Dermis blood vessel endothelial cell (primary cell): ENCODE measurements around the gene CDC42EP3. TPM values are rescaled to one million over a fixed set of nuclear protein-coding genes. Genes with fewer than 3 reads are reported as not detected.

Experiments
- DNase-seq: peaks from one replicate; pipeline ENCODE4 v3.0.0; 2010
- total RNA-seq: library from RNA; depleted of rRNA; stranded (reverse); fragments of >200 nt; gene quantifications from 2 replicates; pipeline ENCODE4 v1.2.3, GENCODE V29; 2014

The CDC42EP3 gene
- total RNA-seq, 1 donor from 2014 or later = 21.3 TPM

GRCh38 chr2:37683921-37684780 is 12.7 kb upstream of the CDC42EP3 start:
- no peak for DNase-seq

DNA sequence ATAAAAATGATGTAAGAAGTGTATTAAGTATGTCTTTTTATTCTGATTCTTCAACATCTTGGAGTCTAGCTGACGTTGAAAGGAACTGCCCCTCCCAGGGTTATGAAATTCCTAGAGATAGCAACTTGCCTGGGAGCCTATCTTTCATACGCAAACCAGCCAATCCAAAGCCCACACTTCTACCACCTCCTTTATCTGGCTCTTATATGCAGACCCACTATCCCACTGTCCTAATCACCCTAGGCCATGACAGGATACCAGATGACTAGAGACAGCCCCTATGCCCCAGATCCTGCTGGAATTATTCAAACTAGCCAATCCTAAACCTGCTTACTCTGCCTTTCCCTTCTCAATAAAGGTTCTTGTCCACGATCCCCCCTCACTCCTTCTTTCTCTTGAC is 11.8 kb upstream of the CDC42EP3 start:
- DNase-seq = no peak

GRCh38 chr2:37682473-37682872 is 11.0 kb upstream of the CDC42EP3 start:
- no peak for DNase-seq

- no peak for DNase-seq
Observed at GRCh38 chr2:37681587-37681986, 10.1 kb upstream of the CDC42EP3 start.

DNA sequence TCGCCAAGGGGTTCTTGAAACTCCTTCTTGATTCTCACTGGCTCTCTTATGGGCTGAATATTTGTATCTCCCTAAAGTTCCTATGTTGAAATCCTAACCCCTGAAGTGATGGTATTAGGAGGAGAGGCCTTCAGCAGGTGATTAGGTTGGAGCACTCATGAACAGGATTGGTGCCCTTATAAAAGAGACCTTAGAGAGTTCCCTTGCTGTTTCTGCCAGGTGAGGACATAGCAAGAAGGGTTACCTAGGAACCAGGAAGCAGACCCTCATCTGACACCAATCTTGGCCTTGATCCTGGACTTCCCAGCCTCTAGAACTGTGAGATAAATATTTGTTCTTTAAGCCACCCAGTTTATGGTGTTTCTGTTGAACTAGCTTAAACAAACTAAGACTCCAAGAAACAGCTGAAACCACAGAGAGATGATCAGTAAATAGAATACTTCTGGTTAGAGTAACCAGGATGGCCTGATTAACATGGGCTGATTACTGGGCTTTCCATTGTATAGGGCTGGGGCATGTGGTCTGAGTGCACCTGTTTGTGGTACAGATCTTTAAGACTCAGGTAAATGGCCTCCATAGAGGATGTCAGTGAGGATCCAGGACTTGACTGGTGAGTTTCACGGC is 7.7 kb upstream of the CDC42EP3 start:
- DNase-seq = no peak

DNA sequence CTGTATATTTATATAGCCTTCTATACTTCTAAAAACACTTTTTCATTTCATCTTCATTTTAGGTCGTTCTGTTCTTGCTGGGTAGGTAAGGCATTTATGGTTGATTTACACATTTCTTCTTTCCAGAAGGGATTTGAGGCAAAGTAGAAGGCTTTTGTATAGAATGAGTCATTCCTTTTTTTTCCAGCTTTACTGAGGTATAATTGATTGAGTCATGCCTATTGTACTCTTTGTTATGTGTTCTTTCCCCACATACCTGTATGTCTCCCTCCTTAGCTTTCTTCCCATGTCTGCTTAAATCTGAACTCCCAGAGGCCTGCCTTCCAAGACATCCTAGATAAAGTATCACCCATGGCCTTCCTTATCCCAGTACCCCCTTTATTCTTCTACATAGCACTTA is 4.8 kb upstream of the CDC42EP3 start:
- peak; percentile 80 for DNase-seq

GRCh38 chr2:37674946-37675345 is 3.5 kb upstream of the CDC42EP3 start:
- no peak for DNase-seq

GRCh38 chr2:37672870-37673184 is 1.4 kb upstream of the CDC42EP3 start:
- DNase-seq = no peak

DNA sequence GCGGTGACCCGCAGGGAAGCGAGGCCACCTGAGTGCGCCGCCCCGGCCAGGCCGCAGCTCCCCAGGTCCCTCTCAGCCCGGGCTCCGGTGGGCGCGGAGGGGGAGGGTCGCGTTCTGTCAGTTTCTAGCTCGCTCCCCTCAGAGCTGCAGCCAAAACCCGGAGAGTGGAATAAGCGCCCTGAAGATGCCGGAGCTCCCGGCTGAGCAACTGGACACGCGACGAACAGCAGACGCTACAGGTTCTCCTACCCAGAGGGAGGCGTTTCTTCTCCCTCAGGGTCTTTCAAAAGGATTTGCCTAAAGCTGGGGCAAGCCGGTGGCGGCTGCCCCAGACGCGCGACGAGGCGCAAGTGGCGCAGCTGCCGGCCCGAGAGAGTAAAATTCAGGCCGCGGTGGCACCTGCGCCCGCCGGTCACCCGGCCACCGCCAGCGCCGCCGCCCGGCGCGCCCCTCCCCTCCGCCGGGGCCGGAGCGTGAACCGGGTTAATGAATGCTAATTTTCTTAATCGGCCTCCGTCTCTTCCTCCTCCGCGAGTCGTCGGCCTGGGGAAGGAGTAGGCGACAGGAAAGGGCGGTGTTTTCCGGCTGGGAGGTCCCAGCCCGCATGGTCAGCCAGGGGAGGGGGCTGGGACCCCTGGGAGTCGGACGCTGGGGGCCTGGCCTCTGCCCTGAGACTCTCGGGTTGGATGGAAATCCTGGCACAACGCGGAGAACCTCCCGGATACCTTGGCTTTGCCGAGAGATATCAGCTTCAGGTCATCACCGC is 845 bp upstream of the CDC42EP3 start:
- peak; percentile 93 for DNase-seq

GRCh38 chr2:37671816-37672103 is 318 bp upstream of the CDC42EP3 start:
- no peak for DNase-seq

DNA sequence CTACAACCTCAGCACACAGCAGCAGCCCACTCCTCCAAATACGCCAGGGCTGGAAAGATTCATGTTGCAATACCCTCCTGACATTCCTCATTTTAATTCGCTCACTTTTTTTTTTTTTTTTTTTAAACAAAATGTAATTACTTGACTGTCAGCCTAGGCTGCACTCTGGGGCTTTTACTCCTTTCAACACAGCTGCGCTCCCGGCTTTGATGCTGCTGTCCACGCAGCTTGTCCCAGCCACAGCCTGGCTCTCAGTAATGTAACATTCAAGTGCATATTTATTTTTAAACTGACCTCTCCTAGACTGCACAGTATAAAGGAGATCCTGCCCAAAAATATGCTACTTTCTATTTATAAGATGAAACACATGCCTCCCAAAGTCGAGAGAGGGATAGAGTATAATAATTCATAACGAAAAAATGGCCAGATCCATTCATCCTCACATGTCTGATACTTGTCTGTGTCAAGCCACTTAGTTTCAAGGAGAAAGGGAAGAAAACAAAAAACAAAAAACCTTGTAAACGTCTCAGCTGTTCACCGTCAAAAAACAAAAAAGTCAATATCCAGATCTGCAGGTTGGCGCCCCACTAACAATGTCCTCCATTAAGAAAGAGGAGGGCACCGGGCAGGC is 949 bp downstream of the CDC42EP3 start:
- DNase-seq = peak; percentile 42

GRCh38 chr2:37669446-37669845 is 2.0 kb downstream of the CDC42EP3 start:
- no peak for DNase-seq

DNA sequence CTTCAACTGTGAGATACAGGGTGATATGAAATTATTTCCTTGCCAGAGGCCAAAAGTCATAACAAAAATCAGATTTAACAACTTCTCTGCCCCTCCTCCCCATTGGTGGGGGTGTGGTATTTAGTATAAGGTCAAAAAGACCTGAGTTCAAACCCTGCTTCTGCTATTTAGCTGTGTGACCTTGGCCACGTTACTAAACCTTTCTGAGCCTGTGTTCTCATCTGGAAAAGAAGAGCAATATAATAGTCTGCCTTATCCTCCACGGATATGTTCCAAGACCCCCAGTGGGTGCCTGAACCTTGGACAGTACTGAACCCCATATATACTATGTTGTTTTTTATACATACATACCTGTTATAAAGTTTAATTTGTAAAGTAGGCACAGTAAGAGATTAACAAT is 3.7 kb downstream of the CDC42EP3 start:
- no peak for DNase-seq

- DNase-seq = no peak
Observed at GRCh38 chr2:37666772-37667171, 4.7 kb downstream of the CDC42EP3 start.

GRCh38 chr2:37665604-37666362 is 5.7 kb downstream of the CDC42EP3 start:
- DNase-seq = no peak

GRCh38 chr2:37665043-37665442 is 6.4 kb downstream of the CDC42EP3 start:
- DNase-seq = no peak

DNA sequence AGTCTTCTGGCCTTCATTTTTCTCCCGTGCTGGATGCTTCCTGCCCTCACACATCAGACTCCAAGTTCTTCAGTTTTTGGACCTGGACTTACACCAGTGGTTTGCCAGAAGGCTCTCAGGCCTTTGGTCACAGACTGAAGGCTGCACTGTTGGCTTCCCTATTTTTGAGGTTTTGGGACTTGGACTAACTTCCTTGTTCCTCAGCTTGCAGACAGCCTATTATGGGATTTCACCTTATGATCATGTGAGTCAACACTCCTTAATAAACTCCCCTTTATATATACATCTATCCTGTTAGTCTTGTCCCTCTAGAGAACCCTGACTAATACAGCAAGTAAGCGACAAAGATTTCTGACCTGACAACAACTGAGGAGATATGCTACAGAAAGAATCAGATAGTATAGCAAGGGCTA is 7.2 kb downstream of the CDC42EP3 start:
- DNase-seq = no peak

- DNase-seq = no peak
Observed at GRCh38 chr2:37663390-37663789, 8.1 kb downstream of the CDC42EP3 start.

GRCh38 chr2:37659723-37660122 is 11.7 kb downstream of the CDC42EP3 start:
- DNase-seq = no peak

DNA sequence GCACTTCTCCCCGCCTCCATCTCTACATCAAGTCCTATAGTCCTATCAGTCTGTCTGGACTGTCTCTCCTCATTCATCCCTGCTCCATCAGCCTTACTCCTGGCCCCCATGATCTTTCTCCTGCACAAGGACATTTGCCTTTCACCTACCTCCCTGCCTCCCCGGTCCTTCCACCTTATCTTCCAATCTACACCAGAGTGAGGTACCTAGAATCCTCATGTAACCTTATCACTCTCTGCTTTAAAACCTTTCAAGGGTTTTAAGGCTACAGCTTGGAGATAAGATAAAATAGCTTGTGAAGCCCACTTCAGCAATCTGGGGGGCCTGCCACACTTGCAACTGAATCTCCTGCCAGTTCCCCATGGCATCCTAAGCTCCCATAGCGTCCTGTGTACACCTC is 12.8 kb downstream of the CDC42EP3 start:
- DNase-seq = no peak

- no peak for DNase-seq
Observed at GRCh38 chr2:37657471-37657870, 14.0 kb downstream of the CDC42EP3 start.
